ENCODE results near the gene FOXP1.

Gene FOXP1

GRCh38 chr3:71146673-71147072, 436.9 kb downstream of the FOXP1 start:
- DNase-seq (ENCODE audit: low spot score), result no peak

- DNase-seq (ENCODE audit: low spot score), result no peak
Measured at GRCh38 chr3:71145954-71146353, 437.6 kb downstream of the FOXP1 start.

GRCh38 chr3:71144525-71145253, 438.8 kb downstream of the FOXP1 start:
- no peak for DNase-seq (ENCODE audit: low spot score)

- DNase-seq (ENCODE audit: low spot score), result no peak
Measured at GRCh38 chr3:71143493-71143892, 440.0 kb downstream of the FOXP1 start.

- DNase-seq (ENCODE audit: low spot score), result no peak
Measured at GRCh38 chr3:71142441-71143161, 440.9 kb downstream of the FOXP1 start.

- no peak for DNase-seq (ENCODE audit: low spot score)
Measured at GRCh38 chr3:71140477-71140876, 443.1 kb downstream of the FOXP1 start.

GRCh38 chr3:71139496-71139895, 444.0 kb downstream of the FOXP1 start:
- DNase-seq (ENCODE audit: low spot score), result no peak

GRCh38 chr3:71138410-71138809, 445.1 kb downstream of the FOXP1 start:
- no peak for DNase-seq (ENCODE audit: low spot score)

- DNase-seq (ENCODE audit: low spot score), result no peak
Measured at GRCh38 chr3:71136276-71136675, 447.3 kb downstream of the FOXP1 start.

- DNase-seq (ENCODE audit: low spot score), result no peak
Measured at GRCh38 chr3:71135373-71136088, 448.0 kb downstream of the FOXP1 start.

- no peak for DNase-seq (ENCODE audit: low spot score)
Measured at GRCh38 chr3:71134521-71134920, 449.0 kb downstream of the FOXP1 start.

GRCh38 chr3:71133865-71134264, 449.7 kb downstream of the FOXP1 start:
- DNase-seq (ENCODE audit: low spot score), result no peak

GRCh38 chr3:71132995-71133730, 450.4 kb downstream of the FOXP1 start:
- DNase-seq (ENCODE audit: low spot score), result no peak

- no peak for DNase-seq (ENCODE audit: low spot score)
Measured at GRCh38 chr3:71131375-71132314, 451.9 kb downstream of the FOXP1 start.

GRCh38 chr3:71130471-71131374, 452.8 kb downstream of the FOXP1 start:
- peak; percentile 78 for DNase-seq (ENCODE audit: low spot score)

- peak; percentile 19 for DNase-seq (ENCODE audit: low spot score)
Measured at GRCh38 chr3:71129611-71130431, 453.7 kb downstream of the FOXP1 start.

- peak; percentile 17 for DNase-seq (ENCODE audit: low spot score)
Measured at GRCh38 chr3:71128961-71129360, 454.6 kb downstream of the FOXP1 start.

- no peak for DNase-seq (ENCODE audit: low spot score)
Measured at GRCh38 chr3:71127844-71128243, 455.7 kb downstream of the FOXP1 start.

All from CD4-positive, alpha-beta T cell treated with Interleukin-15 for 4 hours (primary cell).